CD4-positive, alpha-beta T cell (primary cell): ENCODE data around the gene UGT1A5. TPM values are rescaled to one million over a fixed set of nuclear protein-coding genes. Genes with fewer than 3 reads are reported as not detected.

Experiments
- ATAC-seq: fragments of 200-7000 bp; cut with Tn5 transposase; one replicate; pipeline ENCODE4 v1.10.0; 2022; ENCODE audit warnings: mild to moderate bottlenecking; ENCODE audit not compliant: poor library complexity
- CTCF ChIA-PET: fragments of 350-600 bp; sonication (Branson Sonifier 250); formaldehyde crosslinking; loops from one replicate; lab custom pipeline; 2021; ENCODE audit warnings: antibody characterized with exemption, inconsistent platforms; lab: Charles Lee
- POLR2A ChIA-PET: fragments of 350-600 bp; sonication (Branson Sonifier 250); formaldehyde crosslinking; loops from one replicate; lab custom pipeline; 2021; ENCODE audit warnings: antibody characterized with exemption, inconsistent platforms; lab: Charles Lee
- DNase-seq, 14 experiments: peaks; one replicate each; pipeline ENCODE4 v3.0.0-alpha.2; 2013 to 2020; ENCODE audit warnings: mixed read lengths in 2 of 14
- H3K27ac ChIP-seq, 2 donors: one replicate each; pipeline versions ENCODE4 v1.5.1 to v1.7.0; 2013; ENCODE audit warnings: low read length in 2 of 2, low read depth in 1 of 2, mild to moderate bottlenecking in 1 of 2
- H3K27me3 ChIP-seq, 2 experiments: 1 replicate in 1 of 2; 2 replicates in 1 of 2; pipeline versions ENCODE4 v1.6.1 to v1.7.0; 2013; ENCODE audit warnings: low read length in 2 of 2, control low read depth in 1 of 2, mild to moderate bottlenecking in 1 of 2, moderate library complexity in 1 of 2; ENCODE audit not compliant: insufficient read depth in 2 of 2, control insufficient read depth in 1 of 2
- H3K36me3 ChIP-seq: one replicate; pipeline ENCODE4 v1.6.1; 2013; ENCODE audit warnings: low read length, control low read depth; ENCODE audit not compliant: insufficient read depth
- H3K4me1 ChIP-seq: one replicate; pipeline ENCODE4 v1.6.1; 2013; ENCODE audit warnings: low read length, control low read depth; ENCODE audit not compliant: insufficient read depth
- H3K4me3 ChIP-seq: one replicate; pipeline ENCODE4 v1.5.1; 2013; ENCODE audit warnings: mild to moderate bottlenecking, low read length, moderate library complexity
- H3K9me3 ChIP-seq, 2 experiments: 1 replicate in 1 of 2; 2 replicates in 1 of 2; pipeline versions ENCODE4 v1.6.1 to v1.7.0; 2013; ENCODE audit warnings: low read length in 2 of 2, mild to moderate bottlenecking in 2 of 2, control low read depth in 1 of 2, moderate library complexity in 1 of 2; ENCODE audit not compliant: control insufficient read depth in 1 of 2, insufficient read depth in 1 of 2
- H3K27ac Mint-ChIP-seq: one replicate; pipeline ENCODE4 v1.8.0; 2020; ENCODE audit warnings: mixed read lengths
- H3K27me3 Mint-ChIP-seq: one replicate; pipeline ENCODE4 v1.8.0; 2021; ENCODE audit warnings: mixed read lengths
- H3K36me3 Mint-ChIP-seq: one replicate; pipeline ENCODE4 v1.8.0; 2021; ENCODE audit warnings: low read depth, mixed read lengths
- H3K4me1 Mint-ChIP-seq: one replicate; pipeline ENCODE4 v1.8.0; 2021; ENCODE audit warnings: low read depth, mixed read lengths
- H3K4me3 Mint-ChIP-seq: one replicate; pipeline ENCODE4 v1.8.0; 2020; ENCODE audit warnings: mild to moderate bottlenecking, mixed read lengths
- H3K9me3 Mint-ChIP-seq: one replicate; pipeline ENCODE4 v1.8.0; 2020; ENCODE audit warnings: mixed read lengths
- intact Hi-C, 2 experiments: fragments of 100-400 bp; cut with DNase I in 1 of 2; cut with micrococcal nuclease in 1 of 2; formaldehyde crosslinking; loops; one replicate each; pipeline versions ENCODE4 v1.15.1 to v1.9.0; 2023 to 2025; cut with DNase I, micrococcal nuclease
- total RNA-seq, 174 experiments: library from RNA in 2 of 174; stranded (reverse) in 2 of 174; gene quantifications; one replicate each; pipeline ENCODE4 v1.2.3 and lab custom pipeline; 2021 to 2026
- TF ChIP-seq, protein P1 (sequence below): fragments of 200-600 bp; IDR thresholded peaks from one replicate; pipeline ENCODE4 v1.8.0; 2022; ENCODE audit warnings: antibody characterized with exemption, mild to moderate bottlenecking

The UGT1A5 gene
- total RNA-seq, 2 experiments from 2014 or later = not detected

DNA sequence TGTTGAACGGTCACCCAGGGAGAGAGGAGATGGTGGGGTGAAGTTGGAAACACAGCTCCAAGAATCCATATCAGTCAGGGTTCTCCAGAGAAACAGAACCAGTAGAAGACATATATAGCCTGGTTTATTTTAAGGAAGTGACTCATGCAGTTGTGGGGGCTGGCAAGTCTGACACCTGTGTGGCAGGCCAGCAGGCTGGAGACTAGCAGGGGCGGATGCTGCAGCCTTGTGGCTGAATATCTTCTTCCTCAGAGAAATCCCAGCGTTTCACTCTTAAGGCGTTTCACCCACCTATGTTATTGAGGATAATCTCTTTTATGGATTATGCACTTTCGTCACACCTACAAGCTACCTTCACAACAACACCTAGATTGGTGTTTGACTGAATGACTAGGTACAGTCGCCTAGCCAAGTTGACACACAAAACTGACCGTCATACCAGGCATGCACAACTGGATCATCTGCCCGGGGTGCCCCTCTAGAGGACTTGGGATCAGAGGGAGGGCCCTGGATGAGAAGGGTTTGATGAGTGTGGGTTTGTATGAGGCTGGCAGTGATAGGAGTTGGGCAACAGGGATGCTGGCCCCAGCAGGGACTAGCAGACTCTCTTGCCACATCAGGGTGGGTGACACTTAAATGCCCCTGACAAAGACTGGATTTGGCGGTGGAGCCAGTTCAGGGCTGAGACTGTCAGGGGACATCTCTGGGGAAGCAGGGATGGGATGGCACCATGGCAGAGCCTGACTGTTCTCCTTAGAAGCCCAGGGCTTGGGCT is 88.8 kb downstream of the UGT1A5 start:
- Histone ChIP-seq H3K27me3 (peaks cover 3 to 4% of the 10 kb centered on the region in 2 experiments), H3K4me1 (no peaks in the 10 kb centered on the region), H3K4me3 (no peak overlapping the region), H3K9me3 (no peaks in the 10 kb centered on the region), H3K27ac (no peak overlapping the region), H3K36me3 (no peaks in the 10 kb centered on the region)
- H3K4me3 Mint-ChIP-seq = no peak overlapping the region
- no peaks in the 10 kb centered on the region for H3K36me3 Mint-ChIP-seq
- TF ChIP-seq, protein P1, sequence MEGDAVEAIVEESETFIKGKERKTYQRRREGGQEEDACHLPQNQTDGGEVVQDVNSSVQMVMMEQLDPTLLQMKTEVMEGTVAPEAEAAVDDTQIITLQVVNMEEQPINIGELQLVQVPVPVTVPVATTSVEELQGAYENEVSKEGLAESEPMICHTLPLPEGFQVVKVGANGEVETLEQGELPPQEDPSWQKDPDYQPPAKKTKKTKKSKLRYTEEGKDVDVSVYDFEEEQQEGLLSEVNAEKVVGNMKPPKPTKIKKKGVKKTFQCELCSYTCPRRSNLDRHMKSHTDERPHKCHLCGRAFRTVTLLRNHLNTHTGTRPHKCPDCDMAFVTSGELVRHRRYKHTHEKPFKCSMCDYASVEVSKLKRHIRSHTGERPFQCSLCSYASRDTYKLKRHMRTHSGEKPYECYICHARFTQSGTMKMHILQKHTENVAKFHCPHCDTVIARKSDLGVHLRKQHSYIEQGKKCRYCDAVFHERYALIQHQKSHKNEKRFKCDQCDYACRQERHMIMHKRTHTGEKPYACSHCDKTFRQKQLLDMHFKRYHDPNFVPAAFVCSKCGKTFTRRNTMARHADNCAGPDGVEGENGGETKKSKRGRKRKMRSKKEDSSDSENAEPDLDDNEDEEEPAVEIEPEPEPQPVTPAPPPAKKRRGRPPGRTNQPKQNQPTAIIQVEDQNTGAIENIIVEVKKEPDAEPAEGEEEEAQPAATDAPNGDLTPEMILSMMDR = no peak
- intact Hi-C loops = no loop called here
- H3K27me3 Mint-ChIP-seq = peaks cover 15% of the 10 kb centered on the region
- CTCF ChIA-PET = no interaction called here
- peaks cover 4% of the 10 kb centered on the region for H3K9me3 Mint-ChIP-seq
- DNase-seq (peak in 1 of 14 experiments; percentile 25), ATAC-seq (no peak)
- H3K4me1 Mint-ChIP-seq = no peaks in the 10 kb centered on the region
- POLR2A ChIA-PET = no interaction called here
- H3K27ac Mint-ChIP-seq = no peak overlapping the region

DNA sequence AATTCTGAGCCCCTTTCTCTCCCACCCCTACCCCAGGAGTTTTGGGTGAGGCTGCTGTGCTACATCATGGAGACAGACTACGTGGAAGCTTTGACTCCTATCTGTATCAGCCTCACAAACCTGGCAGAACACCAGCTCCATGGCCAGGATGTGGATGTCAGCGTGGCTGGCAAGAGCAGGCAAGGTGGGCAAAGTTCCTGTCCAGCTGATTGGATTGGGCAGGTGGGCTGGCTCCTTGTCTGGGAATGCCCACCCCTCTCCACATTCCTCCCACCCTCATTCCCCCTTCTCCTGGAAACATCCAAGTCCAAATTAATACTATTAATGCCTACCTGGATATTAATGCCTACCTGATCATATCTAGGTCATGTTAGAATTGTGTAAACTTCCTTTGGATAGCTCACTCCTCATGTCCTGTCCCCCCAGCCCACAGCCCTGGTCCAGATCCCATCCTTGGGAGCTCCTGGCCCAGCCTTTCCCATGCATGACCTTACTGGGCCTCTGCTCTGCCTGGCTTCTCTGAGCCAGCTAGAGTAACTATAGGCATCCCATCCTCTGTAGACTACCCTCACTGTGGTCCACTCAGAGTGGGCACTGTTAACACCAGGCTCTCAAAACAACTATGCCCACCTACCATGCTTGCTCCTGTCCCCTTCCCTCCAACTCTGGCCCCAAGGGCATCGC is 89.6 kb downstream of the UGT1A5 start:
- H3K27ac Mint-ChIP-seq = no peak overlapping the region

DNA sequence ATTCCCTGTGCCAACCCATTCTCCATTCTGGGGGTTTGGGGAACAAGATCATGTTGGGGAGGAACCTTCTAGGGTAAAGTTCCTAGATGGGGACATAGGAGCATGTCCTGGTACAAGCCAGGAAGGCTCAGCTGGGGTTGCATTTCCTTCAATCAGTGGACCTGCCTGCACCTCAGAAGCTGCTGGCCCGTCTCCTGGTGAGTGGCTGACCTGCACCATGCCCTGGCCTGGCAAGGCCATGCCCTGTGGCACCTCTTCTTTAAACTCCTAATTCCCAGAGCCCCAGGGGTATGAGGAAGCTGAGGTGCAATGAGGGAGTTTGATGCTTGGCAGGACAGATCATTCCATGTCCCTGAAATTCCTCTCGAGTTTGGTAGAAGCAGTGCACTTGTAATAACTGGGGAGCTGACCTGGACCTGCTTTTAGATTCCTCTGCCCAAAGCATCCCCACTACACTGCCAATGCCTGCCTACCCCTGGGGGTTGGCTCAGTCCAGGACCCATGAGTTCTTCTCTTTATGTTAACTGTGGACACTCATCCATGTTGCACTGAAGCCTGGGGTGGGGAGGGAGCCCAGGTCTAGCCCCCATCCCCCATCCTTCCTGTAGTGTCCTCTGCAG is 90.7 kb downstream of the UGT1A5 start:
- Mint-ChIP-seq H3K27me3 (peaks cover 15% of the 10 kb centered on the region), H3K27ac (no peak overlapping the region), H3K4me3 (no peak overlapping the region), H3K36me3 (no peaks in the 10 kb centered on the region), H3K9me3 (peaks cover 4% of the 10 kb centered on the region), H3K4me1 (no peaks in the 10 kb centered on the region)
- TF ChIP-seq, protein P1 = no peak
- ATAC-seq = no peak
- ChIA-PET POLR2A (no interaction called here), CTCF (no interaction called here)
- Histone ChIP-seq H3K36me3 (no peaks in the 10 kb centered on the region), H3K9me3 (no peaks in the 10 kb centered on the region), H3K4me3 (no peak overlapping the region), H3K4me1 (no peaks in the 10 kb centered on the region), H3K27me3 (peaks cover 3 to 6% of the 10 kb centered on the region in 2 experiments), H3K27ac (no peak overlapping the region)
- no peak for DNase-seq
- intact Hi-C loops = no loop called here

More for the DNA sequence above, 89.6 kb downstream of the UGT1A5 start:
- no peaks in the 10 kb centered on the region for H3K4me1 ChIP-seq
- intact Hi-C loops = no loop called here
- ChIA-PET CTCF (no interaction called here), POLR2A (no interaction called here)
- TF ChIP-seq, protein P1 = no peak
- no peak overlapping the region for H3K27ac ChIP-seq
- Mint-ChIP-seq H3K27me3 (peaks cover 15% of the 10 kb centered on the region), H3K9me3 (peaks cover 4% of the 10 kb centered on the region), H3K4me3 (no peak overlapping the region), H3K4me1 (no peaks in the 10 kb centered on the region), H3K36me3 (no peaks in the 10 kb centered on the region)
- peaks cover 3 to 4% of the 10 kb centered on the region in 2 experiments for H3K27me3 ChIP-seq
- H3K36me3 ChIP-seq = no peaks in the 10 kb centered on the region
- no peak for DNase-seq
- no peak for ATAC-seq
- H3K9me3 ChIP-seq = no peaks in the 10 kb centered on the region
- H3K4me3 ChIP-seq = no peak overlapping the region
